ENCODE data around the gene TMEM163. TPM values are rescaled to one million over a fixed set of nuclear protein-coding genes. Genes with fewer than 3 reads are reported as not detected.

TMEM163 gene
- total RNA-seq, 2 donors from 2014 or later, result 0.55 to 23.1 TPM

- 83% methylated on average over 7 of the region's 7 CpGs for WGBS
- intact Hi-C loops (cut with DNase I), result no loop called here
- Histone ChIP-seq H3K4me1 (replicated peaks) (no peaks in the 10 kb centered on the region), H3K9me3 (no peaks in the 10 kb centered on the region), H3K36me3 (no peaks in the 10 kb centered on the region), H3K4me3 (no peak overlapping the region), H3K27me3 (replicated peaks; ENCODE audit: insufficient read depth) (no peaks in the 10 kb centered on the region), H3K27ac (no peak overlapping the region)
- no peak for DNase-seq (ENCODE audit: low spot score)
- TF ChIP-seq POLR2A (IDR thresholded peaks at IDR 0.05) (no peak), CTCF (IDR thresholded peaks at IDR 0.05) (no peak), POLR2AphosphoS5 (IDR thresholded peaks at IDR 0.05) (no peak)
Observed at GRCh38 chr2:134578316-134578715, 140.5 kb downstream of the TMEM163 start.

GRCh38 chr2:134576478-134576877 is 142.3 kb downstream of the TMEM163 start:
- Histone ChIP-seq H3K4me1 (replicated peaks) (no peaks in the 10 kb centered on the region), H3K9me3 (no peaks in the 10 kb centered on the region), H3K27ac (no peak overlapping the region), H3K4me3 (no peak overlapping the region), H3K36me3 (no peaks in the 10 kb centered on the region), H3K27me3 (replicated peaks; ENCODE audit: insufficient read depth) (no peaks in the 10 kb centered on the region)
- intact Hi-C loops (cut with DNase I), result no loop called here
- TF ChIP-seq CTCF (IDR thresholded peaks at IDR 0.05) (no peak), POLR2AphosphoS5 (IDR thresholded peaks at IDR 0.05) (no peak), POLR2A (IDR thresholded peaks at IDR 0.05) (no peak)
- DNase-seq (ENCODE audit: low spot score), result no peak

DNA sequence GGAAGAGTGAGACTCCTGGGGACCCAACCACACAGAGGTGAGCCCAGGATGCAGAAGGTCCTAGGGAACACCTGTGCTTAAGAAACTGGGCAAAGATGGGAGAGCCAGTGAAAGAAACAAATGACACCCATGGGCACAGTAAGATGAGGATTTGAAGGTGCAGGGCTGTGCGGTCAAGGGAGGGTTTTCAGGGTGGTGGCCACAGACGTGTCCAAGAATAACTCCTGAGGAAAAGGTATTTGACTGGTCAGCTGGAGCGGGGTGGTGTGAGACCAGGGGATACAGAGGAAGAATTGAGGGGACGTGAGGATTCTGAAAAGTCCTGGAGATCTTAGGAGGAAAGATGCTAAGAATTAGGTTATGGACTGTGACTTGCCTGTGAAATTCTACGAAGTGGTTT is 142.9 kb downstream of the TMEM163 start:
- no peak overlapping the region for H3K27ac ChIP-seq
- TF ChIP-seq POLR2AphosphoS5 (IDR thresholded peaks at IDR 0.05) (no peak), POLR2A (IDR thresholded peaks at IDR 0.05) (no peak), CTCF (IDR thresholded peaks at IDR 0.05) (no peak)
- no peaks in the 10 kb centered on the region for H3K4me1 ChIP-seq (replicated peaks)
- no peak for DNase-seq (ENCODE audit: low spot score)
- H3K4me3 ChIP-seq, result no peak overlapping the region
- no peaks in the 10 kb centered on the region for H3K27me3 ChIP-seq (replicated peaks; ENCODE audit: insufficient read depth)
- intact Hi-C loops (cut with DNase I), result no loop called here
- 94% methylated on average over 5 of the region's 5 CpGs for WGBS
- no peaks in the 10 kb centered on the region for H3K36me3 ChIP-seq
- no peaks in the 10 kb centered on the region for H3K9me3 ChIP-seq

GRCh38 chr2:134574611-134575330 is 144.0 kb downstream of the TMEM163 start:
- WGBS, result 73% methylated on average over 10 of the region's 10 CpGs
- Histone ChIP-seq H3K4me3 (no peak overlapping the region), H3K36me3 (no peaks in the 10 kb centered on the region), H3K4me1 (replicated peaks) (no peaks in the 10 kb centered on the region), H3K27me3 (replicated peaks; ENCODE audit: insufficient read depth) (no peaks in the 10 kb centered on the region), H3K9me3 (no peaks in the 10 kb centered on the region), H3K27ac (no peak overlapping the region)
- no peak for TF ChIP-seq POLR2A (IDR thresholded peaks at IDR 0.05)
- no peak for TF ChIP-seq POLR2AphosphoS5 (IDR thresholded peaks at IDR 0.05)
- no peak for TF ChIP-seq CTCF (IDR thresholded peaks at IDR 0.05)
- intact Hi-C loops (cut with DNase I), result no loop called here
- DNase-seq (ENCODE audit: low spot score), result no peak

- DNase-seq (ENCODE audit: low spot score), result no peak
- no peak overlapping the region for H3K4me3 ChIP-seq
- 56% methylated on average over 1 of the region's 1 CpG for whole genome bisulfite sequencing
- no peaks in the 10 kb centered on the region for H3K4me1 ChIP-seq (replicated peaks)
- H3K9me3 ChIP-seq, result no peaks in the 10 kb centered on the region
- no peaks in the 10 kb centered on the region for H3K27me3 ChIP-seq (replicated peaks; ENCODE audit: insufficient read depth)
- intact Hi-C loops (cut with DNase I), result no loop called here
- no peak for TF ChIP-seq CTCF (IDR thresholded peaks at IDR 0.05)
- no peak for TF ChIP-seq POLR2AphosphoS5 (IDR thresholded peaks at IDR 0.05)
- TF ChIP-seq POLR2A (IDR thresholded peaks at IDR 0.05), result no peak
- no peak overlapping the region for H3K27ac ChIP-seq
- H3K36me3 ChIP-seq, result no peaks in the 10 kb centered on the region
Observed at GRCh38 chr2:134573724-134574123, 145.1 kb downstream of the TMEM163 start.
